ENCODE data around the gene MMD2.

The MMD2 gene

DNA sequence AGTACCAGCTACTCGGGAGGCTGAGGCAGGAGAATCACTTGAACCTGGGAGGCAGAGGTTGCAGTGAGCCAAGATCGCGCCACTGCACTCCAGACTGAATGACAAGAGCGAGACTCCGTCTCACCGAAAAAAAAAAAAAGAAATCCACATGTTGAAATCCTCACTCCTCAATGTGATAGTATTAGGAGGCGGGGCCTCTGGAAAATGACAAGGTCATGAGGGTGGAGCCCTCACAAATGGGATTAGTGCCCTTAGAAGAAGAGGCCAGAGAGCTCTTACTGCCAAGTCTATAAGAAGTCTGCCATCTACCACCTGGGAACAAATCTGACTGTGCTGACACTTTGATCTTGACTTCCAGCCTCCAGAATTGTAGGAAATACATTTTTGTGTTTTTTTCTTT, 10.6 kb downstream of the MMD2 start:
- FAIRE-seq (no peak), DNase-seq (ENCODE audit: insufficient read length) (no peak)
- TF ChIP-seq TAF1 (IDR thresholded peaks at IDR 0.05; ENCODE audit: borderline replicate concordance, low read depth, low read length) (no peak), POLR2A (IDR thresholded peaks at IDR 0.05; ENCODE audit: low read depth, low read length) (no peak), POLR2AphosphoS5 (IDR thresholded peaks at IDR 0.05; ENCODE audit: low read depth, low read length) (no peak)

DNA sequence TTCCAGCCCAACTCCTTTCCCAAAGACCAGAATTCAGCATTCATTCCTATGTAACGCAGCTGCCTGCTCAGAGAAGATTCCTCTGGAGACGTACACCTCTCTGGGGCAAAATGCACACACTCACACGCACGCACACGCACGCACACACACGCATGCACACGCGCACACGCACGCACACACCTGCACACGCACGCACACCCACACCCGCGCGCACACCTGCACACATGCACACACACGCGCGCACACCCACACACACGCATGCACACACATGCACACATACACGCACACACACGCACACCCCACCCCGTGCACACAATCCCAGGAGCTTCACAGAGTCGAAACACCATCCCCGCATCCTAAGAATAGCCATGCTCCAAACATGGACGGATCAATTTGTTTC, 13.0 kb downstream of the MMD2 start:
- FAIRE-seq (no peak), DNase-seq (ENCODE audit: insufficient read length) (no peak)
- TF ChIP-seq TAF1 (IDR thresholded peaks at IDR 0.05; ENCODE audit: borderline replicate concordance, low read depth, low read length) (no peak), POLR2AphosphoS5 (IDR thresholded peaks at IDR 0.05; ENCODE audit: low read depth, low read length) (no peak), POLR2A (IDR thresholded peaks at IDR 0.05; ENCODE audit: low read depth, low read length) (no peak)

GRCh38 chr7:4944939-4945338, 14.0 kb downstream of the MMD2 start:
- DNase-seq (ENCODE audit: insufficient read length): no peak
- FAIRE-seq: no peak
- TF ChIP-seq POLR2A (IDR thresholded peaks at IDR 0.05; ENCODE audit: low read depth, low read length) (no peak), POLR2AphosphoS5 (IDR thresholded peaks at IDR 0.05; ENCODE audit: low read depth, low read length) (no peak), TAF1 (IDR thresholded peaks at IDR 0.05; ENCODE audit: borderline replicate concordance, low read depth, low read length) (no peak)

DNA sequence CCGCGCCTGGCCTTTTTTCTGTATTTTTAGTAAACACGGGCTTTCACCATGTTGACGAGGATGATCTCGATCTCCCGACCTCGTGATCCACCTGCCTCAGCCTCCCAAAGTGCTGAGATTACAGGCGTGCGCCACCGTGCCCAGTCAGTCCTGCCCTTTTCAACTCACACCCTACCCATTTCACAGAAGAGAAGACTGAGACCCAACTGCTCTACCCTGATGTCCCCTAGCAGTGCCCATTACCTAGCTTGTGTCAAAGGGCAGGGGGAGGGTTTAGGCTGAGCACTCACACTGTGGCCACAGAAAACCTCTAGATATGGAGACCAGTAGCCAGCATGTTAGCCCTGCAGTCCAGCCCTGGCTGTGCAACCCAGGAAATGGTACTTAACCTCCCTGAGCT, 15.7 kb downstream of the MMD2 start:
- TF ChIP-seq POLR2AphosphoS5 (IDR thresholded peaks at IDR 0.05; ENCODE audit: low read depth, low read length): no peak
- no peak for TF ChIP-seq TAF1 (IDR thresholded peaks at IDR 0.05; ENCODE audit: borderline replicate concordance, low read depth, low read length)
- TF ChIP-seq POLR2A (IDR thresholded peaks at IDR 0.05; ENCODE audit: low read depth, low read length): no peak
- DNase-seq (ENCODE audit: insufficient read length) (no peak), FAIRE-seq (no peak)

DNA sequence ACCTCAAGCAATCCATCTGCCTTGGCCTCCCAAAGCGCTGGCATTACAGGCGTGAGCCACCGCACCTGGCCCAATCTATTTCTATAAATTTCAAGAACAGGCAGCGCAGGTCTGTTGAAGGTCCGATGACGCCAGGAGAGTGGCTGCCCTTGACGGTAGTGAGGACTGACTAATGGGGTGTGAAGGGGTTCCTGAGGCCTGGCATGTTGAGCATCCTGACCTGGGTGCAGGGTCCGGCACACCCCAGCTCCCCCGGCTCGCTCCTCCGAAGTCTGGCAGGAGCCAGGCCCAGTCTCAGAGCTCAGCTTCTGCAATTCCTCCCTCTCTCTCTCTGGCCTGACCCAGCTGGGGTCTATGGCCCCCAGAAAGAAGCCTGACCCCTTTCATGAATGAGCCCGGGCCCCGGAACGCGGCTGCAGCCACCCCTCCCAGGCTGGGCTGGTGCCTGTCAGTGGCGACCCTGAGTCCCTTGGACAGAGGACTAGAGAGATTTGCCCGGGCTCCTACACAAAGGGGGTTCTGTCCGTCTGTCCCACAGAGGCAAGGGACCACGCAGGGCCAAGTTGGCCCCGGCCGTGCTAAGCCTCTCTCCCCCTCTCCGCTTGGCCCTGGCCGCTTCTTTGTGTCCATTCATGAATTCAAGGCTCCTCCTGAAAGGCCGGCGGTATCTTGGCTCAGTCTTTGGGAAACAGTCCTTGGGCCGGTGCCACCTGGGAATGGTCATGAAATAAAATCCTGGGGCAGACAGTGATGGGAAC, 18.8 kb downstream of the MMD2 start:
- TF ChIP-seq TAF1 (IDR thresholded peaks at IDR 0.05; ENCODE audit: borderline replicate concordance, low read depth, low read length) (no peak), POLR2AphosphoS5 (IDR thresholded peaks at IDR 0.05; ENCODE audit: low read depth, low read length) (no peak)
- FAIRE-seq (no peak), DNase-seq (ENCODE audit: insufficient read length) (no peak)

DNA sequence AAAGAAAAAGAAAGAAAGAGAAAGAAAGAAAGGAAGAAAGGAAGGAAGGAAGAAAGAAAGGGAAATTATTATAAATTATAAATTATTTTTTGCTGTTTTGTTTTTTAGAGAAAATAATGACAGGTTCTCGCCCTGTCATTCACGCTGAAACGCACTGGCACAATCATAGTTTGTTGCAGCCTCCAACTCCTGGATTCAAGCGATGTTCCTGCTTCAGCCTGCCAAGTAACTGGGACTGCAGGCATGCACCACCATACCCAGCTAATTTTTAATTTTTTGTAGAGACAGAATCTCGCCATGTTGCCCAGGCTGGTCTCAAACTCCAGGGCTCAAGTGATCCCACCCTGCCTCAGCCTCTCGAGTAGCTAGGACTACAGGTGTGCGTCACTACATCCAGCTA, 21.6 kb downstream of the MMD2 start:
- no peak for DNase-seq (ENCODE audit: insufficient read length)
- TF ChIP-seq POLR2AphosphoS5 (IDR thresholded peaks at IDR 0.05; ENCODE audit: low read depth, low read length) (no peak), TAF1 (IDR thresholded peaks at IDR 0.05; ENCODE audit: borderline replicate concordance, low read depth, low read length) (no peak), POLR2A (IDR thresholded peaks at IDR 0.05; ENCODE audit: low read depth, low read length) (no peak)
- FAIRE-seq: no peak

DNA sequence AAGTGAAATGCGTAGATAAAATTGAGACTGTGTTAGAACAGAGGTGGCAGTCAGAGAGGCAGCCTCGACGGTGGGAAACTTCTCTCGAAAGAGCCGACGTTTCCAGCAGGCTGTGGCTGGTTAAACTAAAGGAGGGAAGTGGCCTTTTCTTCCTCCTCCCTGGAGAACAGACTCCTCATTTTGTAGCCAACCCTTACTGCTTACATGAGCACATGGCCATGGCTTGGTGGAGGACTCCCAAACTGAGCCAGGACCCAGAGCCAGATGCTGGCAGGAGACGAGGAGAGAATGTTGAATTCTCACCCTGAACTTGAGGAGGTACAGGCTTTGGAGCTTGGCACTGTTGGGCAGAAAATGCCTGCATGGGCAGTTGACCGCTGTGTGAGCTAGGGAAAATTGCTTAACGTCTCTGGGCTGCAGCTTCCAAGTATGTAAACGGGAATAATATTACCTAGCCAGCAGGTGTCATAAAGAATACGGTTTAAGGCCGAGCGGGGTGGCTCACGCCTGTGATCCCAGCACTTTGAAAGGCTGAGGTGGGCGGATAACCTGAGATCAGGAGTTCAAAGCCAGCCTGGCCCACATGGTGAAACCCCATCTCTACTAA, 24.5 kb downstream of the MMD2 start:
- no peak for DNase-seq (ENCODE audit: insufficient read length)
- no peak for TF ChIP-seq POLR2A (IDR thresholded peaks at IDR 0.05; ENCODE audit: low read depth, low read length)
- TF ChIP-seq TAF1 (IDR thresholded peaks at IDR 0.05; ENCODE audit: borderline replicate concordance, low read depth, low read length): no peak
- no peak for TF ChIP-seq POLR2AphosphoS5 (IDR thresholded peaks at IDR 0.05; ENCODE audit: low read depth, low read length)
- no peak for FAIRE-seq

DNA sequence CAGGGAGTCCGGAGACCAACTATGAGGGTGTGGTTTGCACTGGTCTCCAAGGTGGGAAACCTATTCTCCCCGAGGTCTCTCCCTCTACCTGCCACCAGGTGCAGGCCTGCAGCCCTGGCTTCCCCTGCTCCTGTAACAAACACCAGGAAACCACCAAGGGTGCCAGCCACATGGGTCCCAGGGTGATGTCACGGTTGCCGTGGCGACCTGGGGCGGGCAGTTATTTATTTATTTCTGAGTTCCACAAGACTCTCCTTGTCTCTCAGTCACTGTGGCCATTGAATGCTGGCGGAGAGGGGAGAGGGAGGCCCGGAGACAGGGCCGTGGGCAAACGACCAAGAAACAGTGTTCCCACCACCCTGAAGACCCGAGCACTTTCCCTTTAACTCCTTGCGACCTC, 27.0 kb downstream of the MMD2 start:
- TF ChIP-seq POLR2A (IDR thresholded peaks at IDR 0.05; ENCODE audit: low read depth, low read length): no peak
- no peak for TF ChIP-seq TAF1 (IDR thresholded peaks at IDR 0.05; ENCODE audit: borderline replicate concordance, low read depth, low read length)
- no peak for TF ChIP-seq POLR2AphosphoS5 (IDR thresholded peaks at IDR 0.05; ENCODE audit: low read depth, low read length)
- no peak for DNase-seq (ENCODE audit: insufficient read length)
- no peak for FAIRE-seq

GRCh38 chr7:4929005-4929404, 30.0 kb downstream of the MMD2 start:
- FAIRE-seq (no peak), DNase-seq (ENCODE audit: insufficient read length) (no peak)
- no peak for TF ChIP-seq POLR2AphosphoS5 (IDR thresholded peaks at IDR 0.05; ENCODE audit: low read depth, low read length)
- no peak for TF ChIP-seq TAF1 (IDR thresholded peaks at IDR 0.05; ENCODE audit: borderline replicate concordance, low read depth, low read length)

DNA sequence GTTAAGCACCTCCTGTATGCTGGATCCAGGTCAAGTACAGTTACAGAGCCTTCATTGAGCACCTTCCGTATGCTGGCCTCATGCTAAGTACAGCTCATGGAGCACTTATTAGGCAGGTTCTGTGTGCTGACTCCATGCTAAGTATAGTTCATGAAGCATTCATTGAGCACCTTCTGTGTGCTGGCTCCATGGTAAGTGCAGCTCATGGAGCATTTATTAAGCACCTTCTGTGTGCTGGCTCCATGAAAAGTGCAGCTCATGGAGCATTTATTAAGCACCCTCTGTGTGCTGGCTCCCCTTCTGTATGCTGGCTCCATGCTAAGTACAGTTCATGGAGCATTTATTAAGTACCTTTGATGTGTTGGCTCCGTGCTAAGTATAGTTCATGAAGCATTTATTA, 30.5 kb downstream of the MMD2 start:
- no peak for FAIRE-seq
- TF ChIP-seq POLR2AphosphoS5 (IDR thresholded peaks at IDR 0.05; ENCODE audit: low read depth, low read length) (no peak), TAF1 (IDR thresholded peaks at IDR 0.05; ENCODE audit: borderline replicate concordance, low read depth, low read length) (no peak), POLR2A (IDR thresholded peaks at IDR 0.05; ENCODE audit: low read depth, low read length) (no peak)
- DNase-seq (ENCODE audit: insufficient read length): no peak

DNA sequence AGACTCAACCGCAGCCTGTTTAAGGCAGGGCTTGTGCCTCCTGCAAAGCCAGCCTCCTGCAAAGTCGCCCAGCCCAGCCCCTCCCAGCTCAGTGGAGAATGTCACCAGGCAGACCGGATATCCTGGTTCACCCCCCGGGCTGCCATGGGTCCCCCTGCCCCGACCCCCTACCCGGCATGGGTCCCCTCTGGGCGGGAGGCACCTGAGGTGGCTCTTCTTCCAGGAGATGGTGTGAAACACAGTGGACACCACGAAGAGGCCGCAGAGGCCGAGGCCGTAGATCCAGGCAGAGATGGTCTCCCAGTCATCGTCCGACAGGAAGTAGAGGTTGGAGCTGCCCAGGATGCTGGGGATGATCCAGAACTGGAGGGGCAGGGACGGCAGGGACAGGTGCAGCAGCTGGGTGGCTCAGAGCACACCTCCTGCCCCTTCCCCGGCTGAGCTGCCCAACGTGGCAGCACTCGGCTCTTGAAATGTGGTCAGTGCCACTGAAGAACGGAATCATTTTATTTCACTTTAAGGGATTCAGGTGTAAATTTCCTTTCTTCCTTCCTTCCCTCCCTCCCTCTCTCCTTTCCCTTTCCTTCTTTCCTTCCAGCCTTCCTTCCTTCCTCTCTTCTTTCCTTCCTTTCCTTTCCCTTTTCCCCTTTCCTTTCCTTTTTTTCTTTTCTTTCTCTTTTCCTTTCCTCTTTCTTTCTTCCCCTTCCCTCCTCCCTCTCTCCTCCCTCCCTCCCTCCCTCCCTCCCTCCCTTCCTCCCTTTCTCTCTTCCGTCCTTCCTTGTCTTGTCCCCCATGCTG, 38.8 kb downstream of the MMD2 start:
- FAIRE-seq (no peak), DNase-seq (ENCODE audit: insufficient read length) (no peak)
- no peak for TF ChIP-seq POLR2A (IDR thresholded peaks at IDR 0.05; ENCODE audit: low read depth, low read length)
- TF ChIP-seq TAF1 (IDR thresholded peaks at IDR 0.05; ENCODE audit: borderline replicate concordance, low read depth, low read length): no peak
- TF ChIP-seq POLR2AphosphoS5 (IDR thresholded peaks at IDR 0.05; ENCODE audit: low read depth, low read length): no peak

- DNase-seq (ENCODE audit: insufficient read length): no peak
- no peak for TF ChIP-seq TAF1 (IDR thresholded peaks at IDR 0.05; ENCODE audit: borderline replicate concordance, low read depth, low read length)
- no peak for TF ChIP-seq POLR2A (IDR thresholded peaks at IDR 0.05; ENCODE audit: low read depth, low read length)
- TF ChIP-seq POLR2AphosphoS5 (IDR thresholded peaks at IDR 0.05; ENCODE audit: low read depth, low read length): no peak
- no peak for FAIRE-seq
These were observed 42.9 kb downstream of the MMD2 start for GRCh38 chr7:4916113-4916512.

Data from GM12892 (cell line).